H1 (cell line): ENCODE results near the gene DDX3X. TPM values are rescaled to one million over a fixed set of nuclear protein-coding genes. Genes with fewer than 3 reads are reported as not detected.
A peak's percentile ranks its signal among the peaks of the same experiment; 100 is the strongest.

Experiments
- CTCF ChIA-PET: fragments of 300-600 bp; sonication (Branson Sonifier 250); formaldehyde crosslinking; loops from one replicate; lab custom pipeline; 2021; ENCODE audit not compliant: partially characterized antibody; lab: Charles Lee
- POLR2A ChIA-PET: fragments of 300-600 bp; sonication (Branson Sonifier 250); formaldehyde crosslinking; loops from one replicate; lab custom pipeline; 2021; ENCODE audit warnings: inconsistent platforms; ENCODE audit not compliant: partially characterized antibody; lab: Charles Lee
- DNase-seq, 2 experiments: peaks; one replicate each; pipeline versions ENCODE4 v3.0.0 to v3.0.0-alpha.2; 2010 to 2022; ENCODE audit warnings: low spot score in 2 of 2, low read depth in 1 of 2, mixed read lengths in 1 of 2
- FAIRE-seq: peaks from 2 replicates; lab custom pipeline; 2011; peaks lifted over from hg19 to GRCh38; lab: Jason Lieb, UNC
- H2AFZ ChIP-seq: 2 replicates; pipeline ENCODE4 v1.8.1; 2012; ENCODE audit warnings: low read length, inconsistent platforms
- H2AK5ac ChIP-seq: 2 replicates; pipeline ENCODE4 v1.6.1; 2013; ENCODE audit warnings: low read depth, low read length
- H2BK120ac ChIP-seq: replicated peaks from 2 replicates; pipeline ENCODE3; 2013; ENCODE audit warnings: low read depth, low read length, inconsistent platforms
- H2BK12ac ChIP-seq: 2 replicates; pipeline ENCODE4 v1.6.1; 2013; ENCODE audit warnings: low read depth, low read length
- H2BK15ac ChIP-seq: 2 replicates; pipeline ENCODE4 v1.6.1; 2013; ENCODE audit warnings: low read length
- H2BK20ac ChIP-seq: 2 replicates; pipeline ENCODE4 v1.6.1; 2013; ENCODE audit warnings: low read length
- H2BK5ac ChIP-seq: 2 replicates; pipeline ENCODE4 v1.6.1; 2013; ENCODE audit warnings: low read depth, low read length
- H3K14ac ChIP-seq: 2 replicates; pipeline ENCODE4 v1.6.1; 2013; ENCODE audit warnings: inconsistent platforms; ENCODE audit not compliant: insufficient read length
- H3K18ac ChIP-seq: 2 replicates; pipeline ENCODE4 v1.6.1; 2013; ENCODE audit warnings: low read length; ENCODE audit errors: extremely low read depth
- H3K23ac ChIP-seq: 2 replicates; pipeline ENCODE4 v1.6.1; 2013; ENCODE audit warnings: inconsistent platforms; ENCODE audit not compliant: insufficient read length
- H3K23me2 ChIP-seq: 2 replicates; pipeline ENCODE4 v1.6.1; 2013; ENCODE audit warnings: low read depth, low read length
- H3K27ac ChIP-seq: 2 replicates; pipeline ENCODE4 v1.6.1; 2011; ENCODE audit warnings: low read depth, low read length, inconsistent platforms
- H3K27me3 ChIP-seq, 4 experiments: replicated peaks in 1 of 4; 1 replicate in 1 of 4; 2 replicates in 3 of 4; pipeline versions ENCODE4 v1.6.1 to v1.8.1; 2011 to 2013; ENCODE audit warnings: low read length in 3 of 4, mild to moderate bottlenecking in 3 of 4, inconsistent platforms in 2 of 4, mixed read lengths in 2 of 4, moderate library complexity in 1 of 4; ENCODE audit not compliant: control insufficient read depth in 3 of 4, insufficient read depth in 3 of 4; ENCODE audit errors: extremely low read depth in 1 of 4
- H3K36me3 ChIP-seq, 4 experiments: 2 replicates each; pipeline versions ENCODE4 v1.6.1 to v1.8.1; 2011 to 2013; ENCODE audit warnings: mild to moderate bottlenecking in 4 of 4, low read length in 3 of 4, moderate library complexity in 2 of 4, control low read depth in 1 of 4, inconsistent platforms in 1 of 4; ENCODE audit not compliant: insufficient read depth in 4 of 4, control insufficient read depth in 2 of 4
- H3K4ac ChIP-seq: replicated peaks from 2 replicates; pipeline ENCODE3; 2013; ENCODE audit warnings: low read length, low read depth, mixed read lengths, inconsistent platforms; ENCODE audit not compliant: insufficient read length
- H3K4me1 ChIP-seq, 4 experiments: replicated peaks in 1 of 4; 1 replicate in 1 of 4; 2 replicates in 3 of 4; pipeline versions ENCODE4 v1.6.1 to v1.8.1; 2011 to 2013; ENCODE audit warnings: low read length in 3 of 4, inconsistent platforms in 2 of 4, mixed read lengths in 1 of 4; ENCODE audit not compliant: insufficient read depth in 4 of 4, control insufficient read depth in 3 of 4
- H3K4me2 ChIP-seq, 2 experiments: 2 replicates each; pipeline versions ENCODE4 v1.6.1 to v1.8.1; 2011 to 2013; ENCODE audit warnings: low read depth in 2 of 2, low read length in 2 of 2, control low read depth in 1 of 2, inconsistent platforms in 1 of 2, mild to moderate bottlenecking in 1 of 2; ENCODE audit not compliant: insufficient read depth in 1 of 2
- H3K4me3 ChIP-seq, 4 experiments: fragments of 200-600, 300-600 bp in 1 of 4; sonication (generic), shearing (Covaris generic), sonication (Bioruptor Twin) in 1 of 4; 2 replicates each; pipeline versions ENCODE4 v1.5.1 to v1.8.1; 2011 to 2016; ENCODE audit warnings: low read length in 4 of 4, low read depth in 3 of 4, control low read depth in 2 of 4, inconsistent platforms in 2 of 4, mild to moderate bottlenecking in 2 of 4, mixed read lengths in 1 of 4, moderate library complexity in 1 of 4; ENCODE audit not compliant: insufficient read depth in 2 of 4; ENCODE audit errors: extremely low read depth in 1 of 4
- H3K56ac ChIP-seq: replicated peaks from 2 replicates; pipeline ENCODE3; 2013; ENCODE audit warnings: low read depth, mild to moderate bottlenecking, mixed read lengths, low read length, inconsistent platforms; ENCODE audit not compliant: insufficient read length
- H3K79me1 ChIP-seq: 2 replicates; pipeline ENCODE4 v1.6.1; 2013; ENCODE audit warnings: low read depth, low read length, control low read depth
- H3K79me2 ChIP-seq, 2 experiments: 2 replicates each; pipeline versions ENCODE4 v1.6.1 to v1.8.1; 2012 to 2013; ENCODE audit warnings: low read length in 2 of 2, mild to moderate bottlenecking in 2 of 2, inconsistent platforms in 1 of 2; ENCODE audit not compliant: insufficient read depth in 2 of 2, control insufficient read depth in 1 of 2
- H3K9ac ChIP-seq, 4 experiments: replicated peaks in 1 of 4; 1 replicate in 1 of 4; 2 replicates in 3 of 4; pipeline versions ENCODE4 v1.6.1 to v1.8.1; 2011 to 2013; ENCODE audit warnings: low read depth in 3 of 4, low read length in 3 of 4, control low read depth in 2 of 4, mild to moderate bottlenecking in 2 of 4, moderate library complexity in 2 of 4, inconsistent platforms in 1 of 4; ENCODE audit errors: extremely low read depth in 1 of 4
- H3K9me3 ChIP-seq, 2 experiments: 2 replicates each; pipeline versions ENCODE4 v1.6.1 to v1.8.1; 2012 to 2013; ENCODE audit warnings: mild to moderate bottlenecking in 2 of 2, moderate library complexity in 2 of 2, control low read depth in 1 of 2, inconsistent platforms in 1 of 2, low read depth in 1 of 2, low read length in 1 of 2, mixed read lengths in 1 of 2; ENCODE audit not compliant: insufficient read depth in 2 of 2
- H4K20me1 ChIP-seq, 2 experiments: replicated peaks in 1 of 2; 2 replicates each; pipeline versions ENCODE3 to v1.8.1; 2011 to 2013; ENCODE audit warnings: inconsistent platforms in 2 of 2, low read length in 2 of 2, mild to moderate bottlenecking in 1 of 2; ENCODE audit not compliant: insufficient read depth in 2 of 2, control insufficient read depth in 1 of 2
- H4K5ac ChIP-seq: 2 replicates; pipeline ENCODE4 v1.6.1; 2013; ENCODE audit warnings: low read length, low read depth, mixed read lengths, inconsistent platforms; ENCODE audit not compliant: insufficient read length
- H4K8ac ChIP-seq: 2 replicates; pipeline ENCODE4 v1.8.0; 2013; ENCODE audit warnings: mild to moderate bottlenecking, moderate library complexity, low read length, inconsistent platforms; ENCODE audit not compliant: insufficient read depth; ENCODE audit errors: extremely low read depth
- H4K91ac ChIP-seq: replicated peaks from 2 replicates; pipeline ENCODE3; 2013; ENCODE audit warnings: low read length, mixed read lengths, inconsistent platforms; ENCODE audit not compliant: insufficient read length
- ATF2 ChIP-seq: IDR thresholded peaks from 2 replicates; pipeline ENCODE4 v1.6.1; 2012; ENCODE audit warnings: low read length, inconsistent platforms
- CBX8 ChIP-seq: fragments of 300-800, 300-1000 bp; sonication (generic); IDR thresholded peaks from 2 replicates; pipeline ENCODE4 v1.7.1; 2016; ENCODE audit warnings: low read depth, low read length, borderline replicate concordance
- CTBP2 ChIP-seq: IDR thresholded peaks from 2 replicates; pipeline ENCODE4 v1.7.0; 2011; ENCODE audit warnings: borderline replicate concordance, mild to moderate bottlenecking, moderate library complexity, mixed read lengths, low read length; ENCODE audit not compliant: insufficient read depth, insufficient read length
- EZH2 ChIP-seq: fragments of 200-600 bp; sonication (generic); IDR thresholded peaks from 2 replicates; pipeline ENCODE4 v1.7.1; 2012; ENCODE audit warnings: low read depth, mild to moderate bottlenecking, moderate library complexity, low read length, inconsistent platforms; ENCODE audit not compliant: severe bottlenecking
- JUND ChIP-seq: IDR thresholded peaks from 2 replicates; pipeline ENCODE4 v1.6.1; 2011; ENCODE audit warnings: mild to moderate bottlenecking, improper control_type of control experiment, low read length
- NRF1 ChIP-seq: IDR thresholded peaks from 2 replicates; pipeline ENCODE4 v1.6.1; 2011; ENCODE audit warnings: mild to moderate bottlenecking, low read depth, low read length, improper control_type of control experiment
- SAP30 ChIP-seq: fragments of 300-600 bp; sonication (generic); IDR thresholded peaks from 2 replicates; pipeline ENCODE4 v1.7.1; 2012; ENCODE audit warnings: low read length, moderate library complexity, mild to moderate bottlenecking, inconsistent platforms; ENCODE audit not compliant: insufficient read depth, insufficient replicate concordance
- WGBS, 2 experiments: shearing (Covaris generic) in 1 of 2; methylation state at CpG; one replicate each; pipeline versions ENCODE4 v1.1.6 to v1.1.7; 2013 to 2015; ENCODE audit warnings: low lambda C conversion rate in 2 of 2, mixed read lengths in 2 of 2, inconsistent platforms in 1 of 2, low coverage in 1 of 2, missing lambda C conversion rate in 1 of 2; ENCODE audit not compliant: insufficient replicate concordance in 2 of 2, insufficient coverage in 1 of 2, insufficient read length in 1 of 2; ENCODE audit errors: extremely low coverage in 1 of 2, missing lambda C conversion rate in 1 of 2; 5-methylcytosine and 5-hydroxymethylcytosine counted together
- polyA plus RNA-seq, 7 experiments: library from polyadenylated mRNA; depleted of rRNA in 3 of 7; stranded (reverse) in 5 of 7; unstranded in 2 of 7; fragments of >200 nt in 5 of 7; fragments of 200-250 nt in 2 of 7; gene quantifications; 1 replicate in 5 of 7; 2 replicates in 1 of 7; 4 replicates in 1 of 7; pipeline versions ENCODE4 v1.2.1 to v1.2.3, GENCODE V29; 2011 to 2013; ENCODE audit warnings: missing spikeins in 2 of 7, mixed read lengths in 2 of 7
- total RNA-seq: library from RNA; stranded (reverse); fragmentation: NEBNext Ultra II Directional; extraction: Animal tissue kit (Norgen Biotek cat#: 25700); gene quantifications from 2 replicates; pipeline ENCODE4 v1.2.1, GENCODE V29; 2021

DDX3X gene
- total and polyA plus RNA-seq, 2 of the 8 experiments (the other 6 are each of a cell fraction or from before 2014, with no cell fraction given) = 39.4 to 291 TPM

GRCh38 chrX:41337140-41337539, 3.2 kb downstream of the DDX3X start:
- H2BK12ac ChIP-seq = no peak overlapping the region
- POLR2A ChIA-PET = interaction anchor here (0.6 to 3.6 kb wide), 9 partner anchors 10 to 122 kb away, joined by 3 to 33 read pairs (median 5); no protein-coding TSS in a partner anchor
- no peak overlapping the region for H4K91ac ChIP-seq
- no peak overlapping the region for H2BK120ac ChIP-seq
- H4K8ac ChIP-seq = no peak overlapping the region
- no peaks in the 10 kb centered on the region for H3K79me1 ChIP-seq
- no peak overlapping the region; a peak in 1 of 7 replicates for H3K9ac ChIP-seq
- no peak overlapping the region for H3K18ac ChIP-seq
- no peak for DNase-seq
- no peak overlapping the region for H2BK15ac ChIP-seq
- 0 out of 2 replicates have a peak, but pooled peaks cover 2% of the 10 kb centered on the region for H3K23me2 ChIP-seq
- H4K5ac ChIP-seq = no peak overlapping the region
- CTCF ChIA-PET = interaction anchor here (0.7 kb wide), 1 partner anchor 86 kb away, joined by 4 read pairs; no protein-coding TSS in a partner anchor
- TF ChIP-seq JUND = no peak
- TF ChIP-seq NRF1 = no peak
- no peak for TF ChIP-seq SAP30
- TF ChIP-seq ATF2 = no peak
- no peak for TF ChIP-seq CBX8
- no peak for TF ChIP-seq CTBP2
- TF ChIP-seq EZH2 = no peak
- TF ChIP-seq, all 59 proteins: peak for 0
- Histone ChIP-seq H2BK5ac (no peak overlapping the region), H3K4me1 (peaks cover 0 to 2% (median 0%) of the 10 kb centered on the region in 4 experiments; a peak in 2 of 7 replicates), H3K4ac (no peak overlapping the region), H3K56ac (no peak overlapping the region), H3K23ac (no peak overlapping the region), H4K20me1 (peaks cover 23 to 28% of the 10 kb centered on the region in 2 experiments), H2AK5ac (no peak overlapping the region), H2BK20ac (no peak overlapping the region), H3K4me3 (peak overlapping the region in 3 of 4 experiments; percentile 66 to 99 (median 95); a peak in 5 of 8 replicates), H3K9me3 (no peaks in the 10 kb centered on the region), H3K14ac (no peak overlapping the region), H3K36me3 (peaks cover 5 to 56% (median 19%) of the 10 kb centered on the region in 4 experiments), H3K27me3 (no peaks in the 10 kb centered on the region), H2AFZ (no peak overlapping the region), H3K27ac (no peak overlapping the region), H3K79me2 (peaks cover 38 to 85% of the 10 kb centered on the region in 2 experiments), H3K4me2 (peak overlapping the region; percentile 71 to 86)
- 80% methylated on average over 1 of the region's 1 CpG; no CpG with 5 or more reads in 1 of the 2 experiments for WGBS, 2 experiments
- no peak for FAIRE-seq
